BE2C (cell line): ENCODE results near the gene LDB3.
"Not testable (repeated sequence)": the region's sequence is repeated elsewhere in the genome, so short reads cannot be mapped to it uniquely, and the experiment has no call there.

Experiments
- DNase-seq: peaks from one replicate; pipeline ENCODE4 v3.0.0-alpha.2; 2020
- H3K27me3 ChIP-seq: fragments of 250-450 bp; sonication (Bioruptor Pico); 2 replicates; pipeline ENCODE4 v1.5.1; 2020; ENCODE audit warnings: mild to moderate bottlenecking
- H3K36me3 ChIP-seq: fragments of 250-450 bp; sonication (Bioruptor Pico); 2 replicates; pipeline ENCODE4 v1.5.1; 2020; ENCODE audit warnings: mild to moderate bottlenecking
- H3K4me1 ChIP-seq: fragments of 250-450 bp; sonication (Bioruptor Pico); 2 replicates; pipeline ENCODE4 v1.5.1; 2020
- H3K4me3 ChIP-seq: 2 replicates; pipeline ENCODE4 v1.5.1; 2011; ENCODE audit warnings: low read depth, low read length
- H3K9me3 ChIP-seq: fragments of 250-450 bp; sonication (Bioruptor Pico); 2 replicates; pipeline ENCODE4 v1.5.1; 2020
- TF ChIP-seq, protein P1 (sequence below): IDR thresholded peaks from 2 replicates; pipeline ENCODE4 v1.5.1; 2012; ENCODE audit warnings: mild to moderate bottlenecking, low read depth, low read length

The LDB3 gene

GRCh38 chr10:86635402-86635801 lies 32.9 kb upstream of the LDB3 start:
- Histone ChIP-seq H3K4me3 (no peak overlapping the region), H3K36me3 (no peaks in the 10 kb centered on the region), H3K27me3 (no peaks in the 10 kb centered on the region), H3K9me3 (no peaks in the 10 kb centered on the region), H3K4me1 (no peaks in the 10 kb centered on the region)
- TF ChIP-seq, protein P1, sequence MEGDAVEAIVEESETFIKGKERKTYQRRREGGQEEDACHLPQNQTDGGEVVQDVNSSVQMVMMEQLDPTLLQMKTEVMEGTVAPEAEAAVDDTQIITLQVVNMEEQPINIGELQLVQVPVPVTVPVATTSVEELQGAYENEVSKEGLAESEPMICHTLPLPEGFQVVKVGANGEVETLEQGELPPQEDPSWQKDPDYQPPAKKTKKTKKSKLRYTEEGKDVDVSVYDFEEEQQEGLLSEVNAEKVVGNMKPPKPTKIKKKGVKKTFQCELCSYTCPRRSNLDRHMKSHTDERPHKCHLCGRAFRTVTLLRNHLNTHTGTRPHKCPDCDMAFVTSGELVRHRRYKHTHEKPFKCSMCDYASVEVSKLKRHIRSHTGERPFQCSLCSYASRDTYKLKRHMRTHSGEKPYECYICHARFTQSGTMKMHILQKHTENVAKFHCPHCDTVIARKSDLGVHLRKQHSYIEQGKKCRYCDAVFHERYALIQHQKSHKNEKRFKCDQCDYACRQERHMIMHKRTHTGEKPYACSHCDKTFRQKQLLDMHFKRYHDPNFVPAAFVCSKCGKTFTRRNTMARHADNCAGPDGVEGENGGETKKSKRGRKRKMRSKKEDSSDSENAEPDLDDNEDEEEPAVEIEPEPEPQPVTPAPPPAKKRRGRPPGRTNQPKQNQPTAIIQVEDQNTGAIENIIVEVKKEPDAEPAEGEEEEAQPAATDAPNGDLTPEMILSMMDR = no peak
- DNase-seq = no peak

- DNase-seq = no peak
- no peak overlapping the region for H3K4me3 ChIP-seq
- H3K9me3 ChIP-seq = no peaks in the 10 kb centered on the region
- TF ChIP-seq, protein P1 = no peak
- no peaks in the 10 kb centered on the region for H3K27me3 ChIP-seq
- H3K4me1 ChIP-seq = no peaks in the 10 kb centered on the region
- no peaks in the 10 kb centered on the region for H3K36me3 ChIP-seq
Measured at GRCh38 chr10:86636311-86636710, 32.0 kb upstream of the LDB3 start.

DNA sequence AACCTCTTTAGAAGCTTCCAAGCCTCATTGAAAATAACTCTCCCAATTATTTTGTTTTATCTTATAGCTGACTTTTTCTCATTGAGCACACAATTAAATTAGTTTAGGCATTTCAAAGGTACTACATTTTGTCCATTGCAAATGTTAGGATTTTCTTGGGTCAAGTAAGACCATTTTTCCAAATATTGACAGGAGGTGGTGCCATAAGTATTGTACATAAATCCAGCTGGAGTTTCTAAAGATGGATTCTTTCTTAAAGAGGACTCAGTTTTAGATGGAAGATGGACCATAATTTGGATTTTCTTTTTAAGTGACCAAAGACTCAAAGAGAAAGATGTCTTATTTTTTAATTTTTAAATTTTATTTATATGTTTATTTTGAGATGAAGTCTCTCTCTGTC lies 26.3 kb upstream of the LDB3 start:
- H3K36me3 ChIP-seq = no peaks in the 10 kb centered on the region
- TF ChIP-seq, protein P1 = no peak
- no peaks in the 10 kb centered on the region for H3K9me3 ChIP-seq
- no peak for DNase-seq
- peaks cover 8% of the 10 kb centered on the region for H3K4me1 ChIP-seq
- no peaks in the 10 kb centered on the region for H3K27me3 ChIP-seq
- H3K4me3 ChIP-seq = no peak overlapping the region

- no peaks in the 10 kb centered on the region for H3K9me3 ChIP-seq
- no peak for DNase-seq
- TF ChIP-seq, protein P1 = no peak
- peaks cover 9% of the 10 kb centered on the region for H3K4me1 ChIP-seq
- no peaks in the 10 kb centered on the region for H3K27me3 ChIP-seq
- H3K4me3 ChIP-seq = no peak overlapping the region
- no peaks in the 10 kb centered on the region for H3K36me3 ChIP-seq
Measured at GRCh38 chr10:86642499-86642898, 25.8 kb upstream of the LDB3 start.

DNA sequence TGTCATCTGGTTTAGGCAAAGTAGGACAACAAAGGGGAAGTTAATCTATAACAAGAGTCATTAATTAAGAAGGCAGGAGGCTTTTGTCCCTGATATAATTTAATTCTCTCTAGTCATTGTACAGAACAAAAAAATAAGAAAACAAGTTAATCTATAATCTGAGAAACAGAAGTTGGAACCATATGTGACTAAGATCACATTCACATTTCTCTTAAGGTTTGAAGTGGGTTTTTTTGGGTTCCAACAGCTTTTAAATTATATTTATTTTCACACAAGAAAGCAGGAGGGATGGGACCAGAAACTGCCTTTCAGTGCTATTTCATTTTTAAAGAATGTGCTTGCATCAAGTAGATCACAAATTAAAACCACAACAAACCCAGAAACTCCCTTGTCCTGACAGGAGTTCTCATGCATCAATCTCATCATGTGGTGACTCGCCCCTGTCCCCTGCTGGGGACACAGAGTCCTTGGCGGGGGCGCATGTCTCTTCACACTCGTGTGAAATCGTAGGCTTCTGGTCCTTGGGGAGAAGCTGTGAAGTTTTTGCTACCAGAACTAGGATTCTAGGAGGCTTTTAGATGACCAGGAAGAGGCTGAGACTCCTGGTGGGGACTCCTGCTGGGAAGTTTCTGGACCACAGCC lies 24.0 kb upstream of the LDB3 start:
- Histone ChIP-seq H3K9me3 (no peaks in the 10 kb centered on the region), H3K36me3 (no peaks in the 10 kb centered on the region), H3K4me1 (peaks cover 18% of the 10 kb centered on the region), H3K27me3 (no peaks in the 10 kb centered on the region), H3K4me3 (no peak overlapping the region)
- no peak for DNase-seq
- TF ChIP-seq, protein P1 = peak; percentile 55

DNA sequence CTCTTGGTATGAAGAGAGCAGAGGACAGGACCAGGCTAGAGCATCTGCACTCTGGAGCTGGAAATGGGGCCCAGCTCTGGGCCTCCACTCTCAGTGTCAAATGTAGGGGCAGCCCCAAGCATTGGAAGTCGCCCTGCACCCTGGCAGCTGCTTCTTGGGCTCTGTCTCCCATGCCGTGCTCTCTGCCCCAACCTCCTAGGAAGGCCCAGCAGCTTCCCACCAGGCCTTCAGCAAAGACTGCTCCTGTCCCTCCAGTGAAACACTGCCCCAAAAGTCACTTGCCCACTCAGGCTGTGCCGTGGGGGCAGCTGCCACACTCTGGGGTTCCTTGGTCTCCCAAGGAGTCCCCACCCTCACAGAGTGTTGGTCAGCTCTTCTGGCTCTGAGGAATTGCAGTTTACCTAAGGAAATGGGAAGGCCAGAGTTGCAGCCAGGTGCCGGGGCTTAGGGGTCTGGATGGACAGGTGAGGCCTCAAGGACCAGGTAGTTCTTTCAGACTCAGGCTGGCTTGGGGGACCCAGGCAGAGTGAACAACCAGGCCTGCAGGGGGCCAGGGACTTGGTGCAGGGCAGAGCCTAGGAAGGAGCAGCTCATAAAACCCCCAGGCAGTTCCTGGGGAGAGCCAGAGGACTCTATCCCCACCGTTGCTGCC lies 23.4 kb upstream of the LDB3 start:
- peaks cover 18% of the 10 kb centered on the region for H3K4me1 ChIP-seq
- DNase-seq = no peak
- no peaks in the 10 kb centered on the region for H3K36me3 ChIP-seq
- H3K4me3 ChIP-seq = no peak overlapping the region
- TF ChIP-seq, protein P1 = no peak
- H3K9me3 ChIP-seq = no peaks in the 10 kb centered on the region
- no peaks in the 10 kb centered on the region for H3K27me3 ChIP-seq

DNA sequence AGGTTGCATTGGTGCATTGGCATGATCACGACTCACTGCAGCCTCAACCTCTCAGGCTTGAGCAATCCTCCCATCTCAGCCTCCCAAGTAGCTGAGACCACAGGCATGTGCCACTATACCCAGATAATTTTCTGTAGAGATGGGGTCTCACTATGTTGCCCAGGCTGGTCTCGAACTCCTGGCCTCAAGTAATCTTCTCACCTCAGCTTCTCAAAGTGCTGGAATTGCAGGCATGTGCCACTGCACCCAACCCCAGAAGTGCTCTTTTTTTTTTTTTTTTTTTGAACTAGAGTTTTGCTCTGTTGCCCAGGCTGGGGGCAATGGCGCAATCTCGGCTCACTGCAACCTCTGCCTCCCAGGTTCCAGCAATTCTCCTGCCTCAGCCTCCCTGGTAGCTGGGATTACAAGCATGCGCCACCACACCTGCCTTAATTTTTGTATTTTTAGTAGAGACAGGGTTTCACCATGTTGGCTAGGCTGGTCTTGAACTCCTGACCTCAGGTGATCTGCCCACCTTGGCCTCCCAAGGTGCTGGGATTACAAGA lies 22.6 kb upstream of the LDB3 start:
- H3K36me3 ChIP-seq, H3K27me3 ChIP-seq, DNase-seq, H3K9me3 ChIP-seq, H3K4me3 ChIP-seq: not testable (repeated sequence)
- H3K4me1 ChIP-seq = peaks cover 18% of the 10 kb centered on the region
